Memory B cell (primary cell): ENCODE results near the gene MEIS2.

Experiments
- ATAC-seq: fragments of 150-1000 bp; cut with Tn5 transposase; 2 replicates; pipeline ENCODE4 v1.10.0; 2021; ENCODE audit warnings: low read depth, mild to moderate bottlenecking, moderate library complexity
- DNase-seq, 2 donors: peaks; one replicate each; pipeline ENCODE4 v3.0.0; 2022; ENCODE audit warnings: low spot score in 2 of 2
- H3K27ac Mint-ChIP-seq: one replicate; pipeline ENCODE4 v1.8.0; 2022; ENCODE audit warnings: mild to moderate bottlenecking, moderate library complexity, mixed read lengths
- H3K27me3 Mint-ChIP-seq: one replicate; pipeline ENCODE4 v1.8.0; 2022; ENCODE audit warnings: mixed read lengths
- H3K36me3 Mint-ChIP-seq: one replicate; pipeline ENCODE4 v1.8.0; 2022; ENCODE audit warnings: mild to moderate bottlenecking, mixed read lengths
- H3K4me1 Mint-ChIP-seq: one replicate; pipeline ENCODE4 v1.8.0; 2022; ENCODE audit warnings: mixed read lengths
- H3K4me3 Mint-ChIP-seq: one replicate; pipeline ENCODE4 v1.8.0; 2022; ENCODE audit warnings: mild to moderate bottlenecking, moderate library complexity, mixed read lengths
- H3K9me3 Mint-ChIP-seq: one replicate; pipeline ENCODE4 v1.8.0; 2022; ENCODE audit warnings: mixed read lengths

Gene MEIS2

GRCh38 chr15:36964626-36965025 is 135.7 kb downstream of the MEIS2 start:
- Mint-ChIP-seq H3K4me3 (no peak overlapping the region), H3K27ac (no peak overlapping the region), H3K36me3 (no peaks in the 10 kb centered on the region), H3K27me3 (no peaks in the 10 kb centered on the region), H3K9me3 (no peaks in the 10 kb centered on the region), H3K4me1 (no peaks in the 10 kb centered on the region)
- ATAC-seq (no peak), DNase-seq (no peak)

GRCh38 chr15:36961956-36962355 is 138.4 kb downstream of the MEIS2 start:
- Mint-ChIP-seq H3K27me3 (no peaks in the 10 kb centered on the region), H3K27ac (no peak overlapping the region), H3K9me3 (no peaks in the 10 kb centered on the region), H3K4me3 (no peak overlapping the region), H3K36me3 (no peaks in the 10 kb centered on the region), H3K4me1 (no peaks in the 10 kb centered on the region)
- ATAC-seq (no peak), DNase-seq (no peak)

- no peaks in the 10 kb centered on the region for H3K4me1 Mint-ChIP-seq
- no peak overlapping the region for H3K4me3 Mint-ChIP-seq
- H3K9me3 Mint-ChIP-seq = no peaks in the 10 kb centered on the region
- no peaks in the 10 kb centered on the region for H3K36me3 Mint-ChIP-seq
- no peak for DNase-seq
- H3K27me3 Mint-ChIP-seq = no peaks in the 10 kb centered on the region
- no peak overlapping the region for H3K27ac Mint-ChIP-seq
- ATAC-seq = no peak
These were observed 139.5 kb downstream of the MEIS2 start for GRCh38 chr15:36960947-36961227.

GRCh38 chr15:36960179-36960946 is 140.0 kb downstream of the MEIS2 start:
- Mint-ChIP-seq H3K9me3 (no peaks in the 10 kb centered on the region), H3K4me3 (no peak overlapping the region), H3K27me3 (peaks cover 2% of the 10 kb centered on the region), H3K36me3 (no peaks in the 10 kb centered on the region), H3K4me1 (no peaks in the 10 kb centered on the region), H3K27ac (no peak overlapping the region)
- ATAC-seq (no peak), DNase-seq (no peak)

- peaks cover 2% of the 10 kb centered on the region for H3K27me3 Mint-ChIP-seq
- ATAC-seq (no peak), DNase-seq (no peak)
- no peaks in the 10 kb centered on the region for H3K36me3 Mint-ChIP-seq
- H3K4me3 Mint-ChIP-seq = no peak overlapping the region
- no peak overlapping the region for H3K27ac Mint-ChIP-seq
- H3K9me3 Mint-ChIP-seq = no peaks in the 10 kb centered on the region
- H3K4me1 Mint-ChIP-seq = no peaks in the 10 kb centered on the region
These were observed 140.6 kb downstream of the MEIS2 start for GRCh38 chr15:36959746-36960145.

GRCh38 chr15:36958606-36959005 is 141.7 kb downstream of the MEIS2 start:
- no peak overlapping the region for H3K27ac Mint-ChIP-seq
- DNase-seq (no peak), ATAC-seq (no peak)
- no peaks in the 10 kb centered on the region for H3K4me1 Mint-ChIP-seq
- H3K4me3 Mint-ChIP-seq = no peak overlapping the region
- peaks cover 2% of the 10 kb centered on the region for H3K27me3 Mint-ChIP-seq
- H3K9me3 Mint-ChIP-seq = no peaks in the 10 kb centered on the region
- H3K36me3 Mint-ChIP-seq = no peaks in the 10 kb centered on the region

GRCh38 chr15:36954486-36954885 is 145.9 kb downstream of the MEIS2 start:
- no peak for DNase-seq
- no peaks in the 10 kb centered on the region for H3K36me3 Mint-ChIP-seq
- no peak overlapping the region for H3K4me3 Mint-ChIP-seq
- no peak overlapping the region for H3K27ac Mint-ChIP-seq
- H3K27me3 Mint-ChIP-seq = peaks cover 3% of the 10 kb centered on the region
- no peak for ATAC-seq
- no peaks in the 10 kb centered on the region for H3K4me1 Mint-ChIP-seq
- H3K9me3 Mint-ChIP-seq = no peaks in the 10 kb centered on the region

GRCh38 chr15:36953346-36953745 is 147.0 kb downstream of the MEIS2 start:
- no peaks in the 10 kb centered on the region for H3K4me1 Mint-ChIP-seq
- H3K36me3 Mint-ChIP-seq = no peaks in the 10 kb centered on the region
- H3K27ac Mint-ChIP-seq = no peak overlapping the region
- ATAC-seq = no peak
- no peak for DNase-seq
- no peaks in the 10 kb centered on the region for H3K9me3 Mint-ChIP-seq
- no peak overlapping the region for H3K4me3 Mint-ChIP-seq
- H3K27me3 Mint-ChIP-seq = peaks cover 3% of the 10 kb centered on the region

- Mint-ChIP-seq H3K4me1 (no peaks in the 10 kb centered on the region), H3K27ac (no peak overlapping the region), H3K27me3 (peaks cover 3% of the 10 kb centered on the region), H3K36me3 (no peaks in the 10 kb centered on the region), H3K4me3 (no peak overlapping the region), H3K9me3 (no peaks in the 10 kb centered on the region)
- DNase-seq = no peak
- no peak for ATAC-seq
These were observed 148.6 kb downstream of the MEIS2 start for GRCh38 chr15:36951731-36952247.

- Mint-ChIP-seq H3K4me3 (no peak overlapping the region), H3K4me1 (no peaks in the 10 kb centered on the region)
- DNase-seq = no peak
These were observed 150.0 kb downstream of the MEIS2 start for GRCh38 chr15:36950371-36950770.

GRCh38 chr15:36948982-36949381 is 151.4 kb downstream of the MEIS2 start:
- H3K36me3 Mint-ChIP-seq = no peaks in the 10 kb centered on the region
- no peak overlapping the region for H3K27ac Mint-ChIP-seq
- ATAC-seq = no peak
- no peak overlapping the region for H3K4me3 Mint-ChIP-seq
- no peak for DNase-seq
- H3K9me3 Mint-ChIP-seq = no peaks in the 10 kb centered on the region
- H3K27me3 Mint-ChIP-seq = peaks cover 2% of the 10 kb centered on the region
- H3K4me1 Mint-ChIP-seq = no peaks in the 10 kb centered on the region

More at GRCh38 chr15:36950371-36950770, 150.0 kb downstream of the MEIS2 start:
- no peak for ATAC-seq
- H3K36me3 Mint-ChIP-seq = no peaks in the 10 kb centered on the region
- H3K27ac Mint-ChIP-seq = no peak overlapping the region
- H3K9me3 Mint-ChIP-seq = no peaks in the 10 kb centered on the region
- H3K27me3 Mint-ChIP-seq = peaks cover 2% of the 10 kb centered on the region

GRCh38 chr15:36947035-36947719 is 153.2 kb downstream of the MEIS2 start:
- no peaks in the 10 kb centered on the region for H3K27me3 Mint-ChIP-seq
- H3K4me1 Mint-ChIP-seq = no peaks in the 10 kb centered on the region
- H3K27ac Mint-ChIP-seq = no peak overlapping the region
- H3K36me3 Mint-ChIP-seq = no peaks in the 10 kb centered on the region
- DNase-seq (no peak), ATAC-seq (no peak)
- no peak overlapping the region for H3K4me3 Mint-ChIP-seq
- H3K9me3 Mint-ChIP-seq = no peaks in the 10 kb centered on the region

GRCh38 chr15:36944442-36944841 is 155.9 kb downstream of the MEIS2 start:
- DNase-seq (no peak), ATAC-seq (no peak)
- no peak overlapping the region for H3K4me3 Mint-ChIP-seq
- no peaks in the 10 kb centered on the region for H3K36me3 Mint-ChIP-seq
- H3K4me1 Mint-ChIP-seq = no peaks in the 10 kb centered on the region
- no peaks in the 10 kb centered on the region for H3K9me3 Mint-ChIP-seq
- peaks cover 4% of the 10 kb centered on the region for H3K27me3 Mint-ChIP-seq
- no peak overlapping the region for H3K27ac Mint-ChIP-seq

GRCh38 chr15:36943508-36944361 is 156.6 kb downstream of the MEIS2 start:
- Mint-ChIP-seq H3K4me3 (no peak overlapping the region), H3K36me3 (no peaks in the 10 kb centered on the region), H3K27me3 (peaks cover 10% of the 10 kb centered on the region), H3K27ac (no peak overlapping the region), H3K4me1 (no peaks in the 10 kb centered on the region), H3K9me3 (no peaks in the 10 kb centered on the region)
- ATAC-seq = no peak
- no peak for DNase-seq
